ENCODE results near the gene SPINK2. TPM values are rescaled to one million over a fixed set of nuclear protein-coding genes. Genes with fewer than 3 reads are reported as not detected.
A peak's percentile ranks its signal among the peaks of the same experiment; 100 is the strongest.

The SPINK2 gene
- total RNA-seq, 1 donor = not detected

GRCh38 chr4:56768763-56769162 is 52.7 kb downstream of the SPINK2 start:
- H3K4me3 ChIP-seq (ENCODE audit: low read depth, low read length) = no peak overlapping the region
- TF ChIP-seq, protein P1, sequence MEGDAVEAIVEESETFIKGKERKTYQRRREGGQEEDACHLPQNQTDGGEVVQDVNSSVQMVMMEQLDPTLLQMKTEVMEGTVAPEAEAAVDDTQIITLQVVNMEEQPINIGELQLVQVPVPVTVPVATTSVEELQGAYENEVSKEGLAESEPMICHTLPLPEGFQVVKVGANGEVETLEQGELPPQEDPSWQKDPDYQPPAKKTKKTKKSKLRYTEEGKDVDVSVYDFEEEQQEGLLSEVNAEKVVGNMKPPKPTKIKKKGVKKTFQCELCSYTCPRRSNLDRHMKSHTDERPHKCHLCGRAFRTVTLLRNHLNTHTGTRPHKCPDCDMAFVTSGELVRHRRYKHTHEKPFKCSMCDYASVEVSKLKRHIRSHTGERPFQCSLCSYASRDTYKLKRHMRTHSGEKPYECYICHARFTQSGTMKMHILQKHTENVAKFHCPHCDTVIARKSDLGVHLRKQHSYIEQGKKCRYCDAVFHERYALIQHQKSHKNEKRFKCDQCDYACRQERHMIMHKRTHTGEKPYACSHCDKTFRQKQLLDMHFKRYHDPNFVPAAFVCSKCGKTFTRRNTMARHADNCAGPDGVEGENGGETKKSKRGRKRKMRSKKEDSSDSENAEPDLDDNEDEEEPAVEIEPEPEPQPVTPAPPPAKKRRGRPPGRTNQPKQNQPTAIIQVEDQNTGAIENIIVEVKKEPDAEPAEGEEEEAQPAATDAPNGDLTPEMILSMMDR (IDR thresholded peaks at IDR 0.05; ENCODE audit: insufficient read depth, low read length) = no peak
- DNase-seq (ENCODE audit: low read depth) = no peak

DNA sequence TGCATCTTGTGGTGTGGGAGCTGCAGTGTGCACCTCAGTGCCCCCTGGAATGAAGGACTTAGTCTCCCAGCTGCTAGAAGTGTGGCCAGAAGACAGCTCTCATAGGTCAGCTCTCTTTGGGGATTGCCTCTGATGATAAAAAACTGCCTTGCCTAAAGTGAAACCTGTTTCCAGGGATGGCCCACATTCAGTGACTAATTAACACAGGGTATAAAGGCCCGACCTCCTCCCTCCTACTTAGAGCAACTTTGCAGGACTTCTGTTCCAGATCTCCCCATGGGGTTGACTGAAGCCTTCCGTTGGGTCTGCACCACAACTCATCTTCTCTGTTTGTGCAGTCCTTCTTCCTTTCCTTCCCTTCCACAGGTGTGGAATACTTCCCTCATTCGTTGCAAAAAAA is 53.2 kb downstream of the SPINK2 start:
- TF ChIP-seq, protein P1 (IDR thresholded peaks at IDR 0.05; ENCODE audit: insufficient read depth, low read length) = no peak
- no peak overlapping the region for H3K4me3 ChIP-seq (ENCODE audit: low read depth, low read length)
- DNase-seq (ENCODE audit: low read depth) = no peak

DNA sequence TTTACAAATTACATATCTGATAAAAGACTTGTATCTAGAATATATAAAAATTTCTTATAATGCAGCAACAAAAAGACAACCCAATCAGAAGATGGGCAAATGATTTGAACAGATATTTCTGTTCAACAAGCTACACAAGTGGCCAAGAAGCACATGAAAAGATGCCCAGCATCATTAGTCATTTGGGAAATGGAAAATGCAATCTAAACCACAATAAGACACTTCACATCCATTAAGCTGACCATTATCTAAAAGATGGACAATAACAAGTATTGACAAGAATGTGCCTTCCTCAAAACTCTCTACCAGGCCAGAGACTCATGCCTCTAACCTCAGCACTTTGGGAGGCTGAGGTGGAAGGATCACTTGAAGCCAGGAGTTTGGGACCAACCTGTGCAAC is 53.9 kb downstream of the SPINK2 start:
- TF ChIP-seq, protein P1 (IDR thresholded peaks at IDR 0.05; ENCODE audit: insufficient read depth, low read length) = no peak

DNA sequence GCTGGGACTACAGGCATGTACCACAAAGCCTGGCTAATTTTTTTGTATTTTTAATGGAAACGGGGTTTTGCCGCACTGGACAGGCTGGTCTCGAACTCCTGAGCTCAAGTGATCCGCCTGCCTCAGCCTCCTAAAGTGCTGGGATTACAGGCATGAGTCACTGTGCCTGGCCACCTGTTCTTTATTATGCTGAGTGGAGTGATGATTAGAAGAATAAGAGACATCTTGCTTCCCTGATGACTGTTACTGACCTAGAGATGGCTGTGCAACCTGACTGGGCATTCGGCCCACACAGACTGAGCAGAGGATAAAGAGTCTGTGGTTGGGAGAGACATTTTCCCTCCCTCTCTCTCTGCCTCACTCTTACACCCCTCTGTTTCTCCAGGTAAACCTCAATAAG is 56.7 kb downstream of the SPINK2 start:
- TF ChIP-seq, protein P1 (IDR thresholded peaks at IDR 0.05; ENCODE audit: insufficient read depth, low read length) = no peak
- DNase-seq (ENCODE audit: low read depth) = peak; percentile 22
- no peak overlapping the region for H3K4me3 ChIP-seq (ENCODE audit: low read depth, low read length)

More for the DNA sequence above, 53.9 kb downstream of the SPINK2 start:
- no peak overlapping the region for H3K4me3 ChIP-seq (ENCODE audit: low read depth, low read length)
- DNase-seq (ENCODE audit: low read depth) = no peak

GRCh38 chr4:56764223-56764622 is 57.3 kb downstream of the SPINK2 start:
- TF ChIP-seq, protein P1 (IDR thresholded peaks at IDR 0.05; ENCODE audit: insufficient read depth, low read length) = no peak
- no peak for DNase-seq (ENCODE audit: low read depth)
- H3K4me3 ChIP-seq (ENCODE audit: low read depth, low read length) = no peak overlapping the region

- no peak overlapping the region for H3K4me3 ChIP-seq (ENCODE audit: low read depth, low read length)
- TF ChIP-seq, protein P1 (IDR thresholded peaks at IDR 0.05; ENCODE audit: insufficient read depth, low read length) = no peak
- DNase-seq (ENCODE audit: low read depth) = no peak
Measured at GRCh38 chr4:56762484-56763250, 58.8 kb downstream of the SPINK2 start.

DNA sequence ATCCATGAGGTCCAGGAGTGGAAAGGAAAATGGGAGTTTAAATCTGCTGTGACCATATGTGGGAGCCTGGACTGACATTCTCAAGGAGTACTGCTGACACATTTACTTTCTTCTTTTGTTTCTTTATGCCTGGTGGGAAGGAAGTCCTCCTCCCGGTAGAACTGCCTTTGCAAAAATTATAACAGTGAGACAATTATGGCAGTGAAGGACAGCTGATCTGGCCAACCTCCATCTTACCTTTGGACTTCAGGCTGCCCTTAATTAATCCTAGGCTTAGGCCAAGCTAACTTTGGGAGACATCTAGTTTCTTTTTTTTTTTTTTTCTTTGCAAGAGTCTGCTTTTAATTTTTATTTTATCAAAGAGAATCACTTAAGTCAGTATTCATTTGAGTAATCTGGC is 61.3 kb downstream of the SPINK2 start:
- no peak overlapping the region for H3K4me3 ChIP-seq (ENCODE audit: low read depth, low read length)
- TF ChIP-seq, protein P1 (IDR thresholded peaks at IDR 0.05; ENCODE audit: insufficient read depth, low read length) = no peak
- DNase-seq (ENCODE audit: low read depth) = no peak
